OCI-LY7 (cell line): ENCODE results near the gene GNA15. TPM values are rescaled to one million over a fixed set of nuclear protein-coding genes. Genes with fewer than 3 reads are reported as not detected.

ENCODE experiments used
- BruUV-seq: library from RNA; stranded (reverse); fragments of 400-500 nt; replicated peaks from 2 replicates; lab custom pipeline; 2021; lab: Mats Ljungman, UMichigan
- CTCF ChIA-PET: fragments of 300-600 bp; sonication (Branson Sonifier 250); formaldehyde crosslinking; loops from one replicate; lab custom pipeline; 2022; ENCODE audit warnings: antibody characterized with exemption; ENCODE audit not compliant: unreplicated experiment; lab: Charles Lee
- POLR2A ChIA-PET: fragments of 300-600 bp; sonication (Branson Sonifier 250); formaldehyde crosslinking; loops from one replicate; lab custom pipeline; 2022; ENCODE audit warnings: antibody characterized with exemption; lab: Charles Lee
- DNase-seq: peaks from one replicate; pipeline ENCODE4 v3.0.0-alpha.2; 2015; ENCODE audit warnings: low spot score
- H2AFZ ChIP-seq: fragments of 200-600 bp; sonication (generic), shearing (Covaris generic); 2 replicates; pipeline ENCODE4 v1.6.1; 2014; ENCODE audit warnings: mild to moderate bottlenecking, antibody characterized with exemption, low read length, moderate library complexity
- H3K27ac ChIP-seq: fragments of 200-600 bp; sonication (generic); 2 replicates; pipeline ENCODE4 v1.5.1; 2014; ENCODE audit warnings: mixed run types, low read depth, mild to moderate bottlenecking, moderate library complexity, low read length, inconsistent platforms; ENCODE audit not compliant: poor library complexity, severe bottlenecking
- H3K36me3 ChIP-seq: fragments of 200-600 bp; sonication (generic); 2 replicates; pipeline ENCODE4 v1.6.1; 2014; ENCODE audit warnings: mild to moderate bottlenecking, antibody characterized with exemption, low read length, moderate library complexity, mixed read lengths; ENCODE audit not compliant: insufficient read depth
- H3K4me1 ChIP-seq: fragments of 200-600 bp; sonication (generic); 2 replicates; pipeline ENCODE4 v1.5.1; 2014; ENCODE audit warnings: mild to moderate bottlenecking, low read length; ENCODE audit not compliant: insufficient read depth, poor library complexity, severe bottlenecking
- H3K4me2 ChIP-seq: fragments of 200-600 bp; sonication (generic); 2 replicates; pipeline ENCODE4 v1.6.1; 2014; ENCODE audit warnings: mild to moderate bottlenecking, low read length
- H3K4me3 ChIP-seq: fragments of 200-600 bp; sonication (generic); 2 replicates; pipeline ENCODE4 v1.5.1; 2014; ENCODE audit warnings: mild to moderate bottlenecking, low read depth, low read length; ENCODE audit not compliant: poor library complexity, severe bottlenecking
- H3K79me2 ChIP-seq: fragments of 200-600 bp; sonication (generic); 2 replicates; pipeline ENCODE4 v1.6.1; 2016; ENCODE audit warnings: low read depth, mild to moderate bottlenecking, low read length, moderate library complexity, mixed read lengths; ENCODE audit not compliant: insufficient read depth
- H3K9me2 ChIP-seq: fragments of 200-600 bp; sonication (generic); 2 replicates; pipeline ENCODE4 v1.6.1; 2016; ENCODE audit warnings: mild to moderate bottlenecking, low read length, mixed read lengths; ENCODE audit not compliant: insufficient read depth
- H3K9me3 ChIP-seq: fragments of 200-600 bp; sonication (generic); 2 replicates; pipeline ENCODE4 v1.6.1; 2014; ENCODE audit warnings: mild to moderate bottlenecking, mixed run types, low read length, mixed read lengths
- H4K20me1 ChIP-seq: fragments of 200-600 bp; sonication (generic); 2 replicates; pipeline ENCODE4 v1.6.1; 2014; ENCODE audit warnings: mild to moderate bottlenecking, antibody characterized with exemption, low read length, moderate library complexity, mixed read lengths; ENCODE audit not compliant: insufficient read depth
- EZH2phosphoT487 ChIP-seq: fragments of 200-600 bp; sonication (generic); IDR thresholded peaks from 2 replicates; pipeline ENCODE4 v1.6.1; 2018; ENCODE audit warnings: low read depth, borderline replicate concordance, mild to moderate bottlenecking, mixed run types, antibody characterized with exemption, low read length, moderate library complexity, mixed read lengths
- intact Hi-C: fragments of 100-400 bp; cut with micrococcal nuclease; formaldehyde crosslinking; loops from one replicate; pipeline ENCODE4 v1.10.0; 2022; ENCODE audit not compliant: unreplicated experiment
- total RNA-seq, 2 experiments: library from RNA; depleted of rRNA in 1 of 2; stranded (reverse); fragments of >200 nt in 1 of 2; shearing (Covaris generic) in 1 of 2; gene quantifications; 2 replicates each; pipeline ENCODE4 v1.2.3, GENCODE V29; 2014 to 2022
- TF ChIP-seq, protein P1 (sequence below): fragments of 200-600 bp; sonication (generic); conservative IDR thresholded peaks from 2 replicates; pipeline ENCODE4 v1.5.1; 2014; ENCODE audit warnings: mild to moderate bottlenecking, antibody characterized with exemption, low read length, moderate library complexity, mixed read lengths

GNA15 gene
- total RNA-seq, 2 experiments from 2014 or later, result not detected

GRCh38 chr19:3203805-3204645 is 68.2 kb downstream of the GNA15 start:
- Histone ChIP-seq H3K27ac (no peak overlapping the region), H4K20me1 (no peaks in the 10 kb centered on the region), H3K4me3 (no peak overlapping the region), H3K4me2 (no peak overlapping the region), H3K4me1 (no peaks in the 10 kb centered on the region), H3K36me3 (peaks cover 64% of the 10 kb centered on the region), H2AFZ (no peak overlapping the region), H3K9me2 (no peaks in the 10 kb centered on the region), H3K79me2 (no peaks in the 10 kb centered on the region), H3K9me3 (no peaks in the 10 kb centered on the region)
- intact Hi-C loops, result no loop called here
- BruUV-seq, result no TSS peak
- TF ChIP-seq, protein P1, sequence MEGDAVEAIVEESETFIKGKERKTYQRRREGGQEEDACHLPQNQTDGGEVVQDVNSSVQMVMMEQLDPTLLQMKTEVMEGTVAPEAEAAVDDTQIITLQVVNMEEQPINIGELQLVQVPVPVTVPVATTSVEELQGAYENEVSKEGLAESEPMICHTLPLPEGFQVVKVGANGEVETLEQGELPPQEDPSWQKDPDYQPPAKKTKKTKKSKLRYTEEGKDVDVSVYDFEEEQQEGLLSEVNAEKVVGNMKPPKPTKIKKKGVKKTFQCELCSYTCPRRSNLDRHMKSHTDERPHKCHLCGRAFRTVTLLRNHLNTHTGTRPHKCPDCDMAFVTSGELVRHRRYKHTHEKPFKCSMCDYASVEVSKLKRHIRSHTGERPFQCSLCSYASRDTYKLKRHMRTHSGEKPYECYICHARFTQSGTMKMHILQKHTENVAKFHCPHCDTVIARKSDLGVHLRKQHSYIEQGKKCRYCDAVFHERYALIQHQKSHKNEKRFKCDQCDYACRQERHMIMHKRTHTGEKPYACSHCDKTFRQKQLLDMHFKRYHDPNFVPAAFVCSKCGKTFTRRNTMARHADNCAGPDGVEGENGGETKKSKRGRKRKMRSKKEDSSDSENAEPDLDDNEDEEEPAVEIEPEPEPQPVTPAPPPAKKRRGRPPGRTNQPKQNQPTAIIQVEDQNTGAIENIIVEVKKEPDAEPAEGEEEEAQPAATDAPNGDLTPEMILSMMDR, result no peak
- ChIA-PET POLR2A (no interaction called here), CTCF (no interaction called here)
- no peak for DNase-seq

DNA sequence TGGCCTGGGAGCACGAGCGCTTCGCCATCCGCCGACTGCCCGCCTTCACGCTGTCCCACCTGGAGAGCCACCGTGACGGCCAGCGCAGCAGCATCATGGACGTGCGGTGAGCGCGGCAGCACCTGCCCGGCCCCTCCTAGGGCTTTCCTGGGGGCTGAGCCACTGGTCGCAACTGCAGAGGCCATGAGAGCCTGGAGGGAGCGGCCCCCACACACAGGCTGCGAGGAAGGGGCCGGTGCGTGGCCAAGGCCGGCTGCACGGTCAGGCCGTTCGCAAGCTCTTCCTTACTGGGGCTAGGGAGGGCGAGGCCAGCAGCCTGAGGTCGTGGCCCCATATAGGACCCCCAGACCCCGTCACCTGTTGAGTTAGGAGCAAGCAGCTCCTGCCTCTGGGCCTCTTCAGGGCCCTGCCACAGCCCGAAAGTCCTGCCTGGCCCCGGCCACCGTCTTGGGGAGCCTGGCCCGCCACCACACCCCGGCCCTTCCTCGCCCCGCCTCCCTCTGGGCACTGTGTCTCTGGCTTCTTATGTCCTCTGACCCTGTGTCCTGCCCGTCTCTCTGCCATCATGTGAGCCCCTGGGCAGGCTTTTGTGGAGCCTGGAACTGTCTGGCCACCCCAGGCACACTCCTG is 68.9 kb downstream of the GNA15 start:
- ChIA-PET POLR2A (no interaction called here), CTCF (no interaction called here)

More for the DNA sequence above, 68.9 kb downstream of the GNA15 start:
- Histone ChIP-seq H4K20me1 (no peaks in the 10 kb centered on the region), H2AFZ (no peak overlapping the region), H3K9me3 (no peaks in the 10 kb centered on the region), H3K4me2 (no peak overlapping the region), H3K4me3 (no peak overlapping the region), H3K4me1 (no peaks in the 10 kb centered on the region), H3K9me2 (no peaks in the 10 kb centered on the region), H3K27ac (no peak overlapping the region), H3K36me3 (peaks cover 60% of the 10 kb centered on the region), H3K79me2 (no peaks in the 10 kb centered on the region)
- DNase-seq, result no peak
- BruUV-seq, result no TSS peak
- TF ChIP-seq, protein P1, result no peak
- TF ChIP-seq EZH2phosphoT487, result no peak
- intact Hi-C loops, result no loop called here
